HTR-8/SVneo (cell line): ENCODE results near the gene ADPRH.
"Not testable (repeated sequence)": the region's sequence is repeated elsewhere in the genome, so short reads cannot be mapped to it uniquely, and the experiment has no call there.

Experiments used
- DNase-seq: peaks from one replicate; pipeline ENCODE4 v3.0.0; 2011; ENCODE audit warnings: low spot score, mixed read lengths; ENCODE audit not compliant: insufficient read length
- FAIRE-seq: peaks from 2 replicates; lab custom pipeline; 2011; peaks lifted over from hg19 to GRCh38; lab: Jason Lieb, UNC

ADPRH gene

DNA sequence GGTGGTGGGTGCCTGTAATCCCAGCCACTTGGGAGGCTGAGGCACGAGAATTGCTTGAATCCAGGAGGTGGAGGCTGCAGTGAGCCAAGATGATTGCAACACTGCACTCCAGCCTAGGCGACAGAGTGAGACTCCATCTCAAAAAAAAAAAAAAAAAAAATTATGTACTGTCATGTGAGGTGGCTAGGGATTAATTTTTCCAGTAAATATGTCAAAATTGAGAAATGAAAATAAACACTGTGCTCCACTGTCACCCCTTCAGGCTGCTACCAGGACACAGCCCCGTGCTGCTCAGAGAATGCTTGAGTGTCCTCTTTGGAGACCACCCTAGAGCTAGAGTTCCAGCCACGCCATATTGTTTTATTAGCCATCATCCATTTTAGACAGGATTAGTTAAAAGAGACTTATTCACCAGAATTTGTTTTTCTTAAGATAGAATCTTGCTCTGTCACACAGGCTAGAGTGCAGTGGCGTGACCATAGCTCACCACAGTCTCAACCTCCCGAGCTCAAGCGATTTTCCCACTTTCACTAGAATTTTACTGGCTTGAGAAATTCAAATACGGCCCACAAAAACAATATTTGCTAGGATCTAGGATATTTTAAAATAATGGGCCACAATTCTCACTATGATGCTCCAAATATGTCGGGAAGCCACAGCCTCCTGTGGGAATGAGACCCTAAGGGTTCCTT, 20.5 kb upstream of the ADPRH start:
- no peak for FAIRE-seq
- no peak for DNase-seq

DNA sequence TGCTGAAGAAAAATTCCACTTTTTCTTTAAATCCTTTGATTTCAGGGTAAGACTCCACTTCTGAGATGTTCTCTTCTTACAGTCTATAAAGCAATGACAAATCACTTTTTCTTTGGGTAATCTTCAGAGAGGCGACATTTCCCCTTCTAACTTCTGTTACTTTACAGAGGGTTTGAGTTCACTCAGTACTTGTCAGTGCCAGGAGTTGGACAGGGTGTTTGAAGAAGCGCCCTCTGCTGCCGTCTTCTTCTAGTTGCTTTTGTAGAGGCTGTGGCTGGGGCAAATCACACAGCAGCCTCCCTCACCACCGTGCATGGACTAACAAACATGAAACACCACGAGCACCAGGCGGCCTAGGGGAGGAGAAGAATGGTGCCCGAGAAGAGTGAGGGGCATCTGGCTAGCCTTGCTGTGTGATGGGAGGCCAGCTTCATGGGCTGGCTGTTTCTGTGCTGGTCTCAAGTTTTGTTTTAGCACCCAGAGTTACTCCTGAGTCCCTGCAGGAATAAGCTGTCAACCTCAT, 19.8 kb upstream of the ADPRH start, which contains the start of gene CD80:
Gene CD80, minus strand, starts transcription at position 174 of the 523 bp plus-strand sequence. CDS start 1,886 bp downstream, outside the sequence.
- DNase-seq = peak; percentile 33
- FAIRE-seq = peak; percentile 49

DNA sequence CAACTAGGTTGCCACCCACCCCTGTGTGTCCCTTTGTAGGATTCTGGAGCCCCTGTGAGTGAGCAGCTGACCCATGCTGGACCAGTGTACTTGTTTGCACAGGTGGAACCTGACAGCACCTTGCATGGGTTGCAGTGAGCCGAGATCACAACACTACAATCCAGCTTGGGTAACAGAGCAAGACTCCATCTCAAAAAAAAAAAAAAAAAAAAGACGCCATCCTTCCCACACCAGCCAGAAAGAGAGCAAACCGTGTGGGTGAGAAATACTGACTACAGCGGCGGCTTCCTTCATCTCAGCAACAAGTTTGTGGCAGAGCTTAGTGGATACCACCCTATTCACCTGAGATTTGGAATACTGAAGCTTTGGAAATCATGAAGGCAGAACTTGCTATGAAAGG, 19.1 kb upstream of the ADPRH start:
- DNase-seq (no peak), FAIRE-seq (no peak)

DNA sequence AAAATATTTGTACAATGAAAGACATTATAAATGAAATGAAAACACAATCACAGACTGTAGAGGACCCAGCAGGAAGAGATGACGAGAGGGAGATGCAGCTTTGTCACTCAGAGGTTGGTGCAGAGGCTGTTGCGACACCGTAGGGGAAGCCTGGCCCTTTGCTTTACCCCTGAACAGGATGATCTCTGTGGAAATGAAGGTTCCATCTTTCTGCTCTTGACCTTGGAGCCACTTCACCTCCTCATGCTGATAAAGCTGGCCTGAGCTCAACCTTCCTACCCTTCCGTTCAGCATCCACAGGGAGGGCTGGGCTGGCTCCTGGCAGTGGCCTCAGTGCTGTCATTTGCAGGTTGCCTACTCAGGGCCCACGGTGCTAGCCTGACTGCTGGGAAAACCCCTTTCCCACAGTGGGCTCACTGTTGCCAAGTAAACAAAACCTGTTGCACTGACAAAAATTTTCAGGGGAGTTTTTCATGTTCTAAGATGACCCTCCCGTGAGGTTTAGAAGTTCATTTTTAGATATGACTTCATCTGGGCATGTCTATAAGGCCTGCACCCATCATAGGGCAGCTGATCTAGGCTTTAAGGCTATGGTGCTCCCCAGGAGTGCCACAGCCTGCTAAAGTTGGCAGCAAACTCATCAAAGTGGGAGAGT, 16.9 kb upstream of the ADPRH start:
- FAIRE-seq = no peak
- DNase-seq = no peak

DNA sequence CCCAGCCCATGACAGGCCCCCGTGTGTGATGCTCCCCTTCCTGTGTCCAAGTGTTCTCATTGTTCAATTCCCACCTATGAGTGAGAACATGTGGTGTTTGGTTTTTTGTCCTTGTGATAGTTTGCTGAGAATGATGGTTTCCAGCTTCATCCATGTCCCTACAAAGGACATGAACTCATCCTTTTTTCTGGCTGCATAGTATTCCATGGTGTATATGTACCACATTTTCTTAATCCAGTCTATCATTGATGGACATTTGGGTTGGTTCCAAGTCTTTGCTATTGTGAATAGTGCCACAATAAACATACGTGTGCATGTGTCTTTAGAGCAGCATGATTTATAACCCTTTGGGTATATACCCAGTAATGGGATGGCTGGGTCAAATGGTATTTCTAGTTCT, 16.0 kb upstream of the ADPRH start:
- not testable (repeated sequence) for FAIRE-seq, DNase-seq

DNA sequence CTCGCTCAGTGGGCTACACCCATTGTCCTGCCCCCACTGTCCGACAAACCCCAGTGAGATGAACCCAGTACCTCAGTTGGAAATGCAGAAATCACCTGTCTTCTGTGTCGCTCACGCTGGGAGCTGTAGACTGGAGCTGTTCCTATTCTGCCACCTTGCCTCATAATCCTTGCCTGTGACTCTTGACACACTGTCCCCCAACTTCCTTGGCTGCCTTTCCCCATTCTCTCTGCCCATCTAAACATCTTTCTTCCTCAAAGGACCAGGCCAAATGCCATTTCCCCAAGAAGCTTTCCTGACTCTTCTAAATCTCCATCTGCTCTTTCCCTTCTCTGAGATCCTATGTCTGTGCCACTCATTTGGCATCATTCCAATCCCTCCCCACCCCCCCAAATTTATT, 10.1 kb upstream of the ADPRH start:
- no peak for FAIRE-seq
- no peak for DNase-seq

DNA sequence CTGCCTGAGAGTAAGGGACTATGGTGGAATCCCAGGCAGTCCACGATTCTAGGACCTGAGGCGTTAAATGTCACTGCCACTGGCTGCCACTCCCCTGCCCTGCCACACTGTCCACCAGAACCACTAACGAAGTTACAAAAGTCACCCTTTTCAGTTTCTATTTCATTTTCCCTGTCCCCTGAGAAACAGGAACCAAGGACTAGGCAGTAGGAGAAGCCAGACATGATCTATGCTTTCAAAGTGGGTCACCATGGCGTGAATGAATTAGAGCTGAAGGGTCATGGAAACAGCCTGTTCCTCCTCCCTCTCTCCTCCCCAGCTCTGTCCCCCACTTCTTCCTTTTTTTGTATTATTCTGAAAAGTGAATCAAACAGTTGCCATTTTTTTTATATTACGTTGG, 9.1 kb upstream of the ADPRH start:
- FAIRE-seq (no peak), DNase-seq (no peak)

DNA sequence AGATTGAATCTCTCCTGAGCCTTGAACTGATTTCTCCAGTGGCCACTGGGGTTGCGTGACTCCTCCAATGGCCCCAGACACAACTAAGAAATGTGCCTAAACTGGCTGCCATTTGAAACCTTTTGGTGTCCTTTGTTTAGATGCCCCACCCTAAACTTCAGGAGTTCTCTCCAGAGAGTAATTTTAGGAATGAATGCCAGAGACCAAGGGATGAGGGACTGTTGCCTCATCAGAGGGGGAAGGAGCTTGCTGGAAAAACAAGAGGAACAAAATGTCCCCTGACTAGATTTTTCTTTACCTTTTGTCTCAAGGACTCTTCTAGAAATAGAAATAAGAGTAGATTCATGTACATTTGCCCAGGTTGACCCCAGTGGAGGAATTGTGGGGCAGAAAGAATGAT, 8.1 kb upstream of the ADPRH start:
- DNase-seq = no peak
- FAIRE-seq = no peak

DNA sequence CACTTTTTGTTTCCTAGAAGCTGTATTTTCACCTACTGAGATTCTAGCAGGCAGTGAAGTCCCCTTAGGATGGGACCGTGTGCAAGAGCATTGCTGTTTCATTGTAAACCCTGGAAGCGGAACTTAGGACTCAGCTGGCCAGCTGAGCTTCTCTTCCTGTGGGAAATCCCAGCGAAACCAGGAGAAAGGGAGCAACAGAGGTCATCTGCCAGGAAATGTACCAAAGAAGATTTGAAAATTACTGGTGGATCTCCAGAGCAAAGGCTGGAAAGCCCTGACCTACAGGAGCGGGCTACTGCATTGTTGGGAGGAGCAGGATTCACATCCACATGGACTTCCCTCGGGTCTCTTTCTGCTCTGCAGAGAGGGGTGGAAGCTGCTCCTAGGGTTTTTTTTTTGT, 7.6 kb upstream of the ADPRH start:
- DNase-seq (no peak), FAIRE-seq (no peak)

DNA sequence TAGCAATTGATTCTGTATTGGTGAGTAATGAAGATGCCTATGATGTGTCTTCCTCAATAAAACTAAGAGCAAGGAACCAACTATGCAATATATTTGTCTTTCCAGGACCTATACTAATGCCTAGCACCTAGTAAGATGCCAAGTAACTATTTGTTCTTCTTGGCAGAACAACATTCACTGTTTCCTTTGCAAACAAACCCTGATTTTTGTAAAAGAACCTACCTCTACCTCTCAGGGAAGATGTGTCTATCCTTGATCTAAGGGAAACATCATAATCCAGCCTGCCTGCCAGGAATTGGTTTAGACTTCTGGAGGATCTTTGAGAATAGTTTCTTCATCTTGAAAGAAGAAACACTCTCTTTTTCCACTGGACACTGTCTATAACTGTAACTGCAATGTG, 3.8 kb upstream of the ADPRH start:
- FAIRE-seq (no peak), DNase-seq (no peak)

DNA sequence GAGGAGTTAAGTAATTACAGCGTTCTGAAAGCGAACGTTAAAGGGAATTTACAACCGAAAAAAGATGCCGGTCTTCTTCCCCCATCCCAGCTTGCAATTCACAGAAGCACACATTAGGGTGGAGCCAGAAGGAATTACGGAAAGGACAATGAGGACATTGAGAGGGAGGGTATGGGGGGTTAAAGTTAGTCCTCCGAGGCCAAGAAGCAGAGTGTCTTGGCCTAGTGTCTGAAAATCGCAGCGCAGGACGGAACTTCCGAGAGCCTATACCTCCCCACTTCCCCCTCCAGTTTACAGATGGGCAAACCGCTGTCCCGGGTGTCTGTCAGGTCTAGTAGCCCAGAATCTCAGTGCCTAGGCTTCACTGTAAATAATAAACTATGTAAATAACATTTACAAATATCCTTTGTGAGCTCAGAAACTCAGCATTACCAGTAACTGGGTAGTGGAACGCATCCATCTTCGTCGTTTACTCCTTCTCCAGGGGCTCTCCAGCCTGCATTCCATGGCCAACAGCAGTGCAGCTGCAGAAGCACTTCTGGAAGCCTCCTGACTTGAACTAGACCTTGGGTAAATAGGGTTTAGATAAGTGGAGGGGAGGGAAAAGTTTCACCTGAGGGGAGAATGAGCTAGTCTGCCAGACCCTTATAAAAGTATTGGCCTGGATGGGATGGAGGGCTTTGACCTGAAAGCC, 922 bp downstream of the ADPRH start:
- FAIRE-seq = no peak
- DNase-seq = no peak

DNA sequence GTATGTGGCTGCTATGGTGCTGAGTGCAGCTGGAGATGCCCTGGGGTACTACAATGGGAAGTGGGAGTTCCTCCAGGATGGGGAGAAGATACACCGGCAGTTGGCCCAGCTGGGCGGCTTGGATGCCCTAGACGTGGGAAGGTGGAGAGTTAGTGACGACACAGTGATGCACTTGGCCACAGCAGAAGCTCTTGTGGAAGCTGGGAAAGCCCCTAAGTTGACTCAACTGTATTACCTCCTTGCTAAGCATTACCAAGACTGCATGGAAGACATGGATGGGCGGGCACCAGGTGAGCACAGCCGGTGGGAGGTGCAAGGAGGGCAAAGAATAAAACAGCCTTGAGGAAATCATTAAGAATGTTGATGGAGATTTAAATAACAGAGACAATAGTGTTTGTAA, 2.9 kb downstream of the ADPRH start:
- DNase-seq = no peak

DNA sequence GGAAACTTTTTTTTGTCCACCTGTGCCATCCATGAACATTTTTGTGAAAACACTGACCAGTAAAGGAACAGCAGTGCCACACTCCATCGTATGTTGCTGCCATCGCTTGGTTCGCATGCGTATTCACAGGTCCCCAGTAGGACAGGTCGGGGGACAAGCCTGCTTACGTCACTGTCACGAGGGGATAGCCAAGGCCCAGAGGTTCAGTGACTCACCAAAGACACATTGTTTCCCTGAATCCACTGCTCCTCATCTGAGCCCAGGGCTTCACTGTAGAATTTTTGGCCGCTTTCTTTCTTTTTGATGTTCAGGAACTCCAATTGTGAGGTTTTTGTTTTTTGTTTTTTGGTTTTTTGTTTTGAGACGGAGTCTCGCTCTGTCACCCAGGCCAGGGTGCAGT, 5.9 kb downstream of the ADPRH start:
- FAIRE-seq (no peak), DNase-seq (no peak)

More for the DNA sequence above, 2.9 kb downstream of the ADPRH start:
- no peak for FAIRE-seq

DNA sequence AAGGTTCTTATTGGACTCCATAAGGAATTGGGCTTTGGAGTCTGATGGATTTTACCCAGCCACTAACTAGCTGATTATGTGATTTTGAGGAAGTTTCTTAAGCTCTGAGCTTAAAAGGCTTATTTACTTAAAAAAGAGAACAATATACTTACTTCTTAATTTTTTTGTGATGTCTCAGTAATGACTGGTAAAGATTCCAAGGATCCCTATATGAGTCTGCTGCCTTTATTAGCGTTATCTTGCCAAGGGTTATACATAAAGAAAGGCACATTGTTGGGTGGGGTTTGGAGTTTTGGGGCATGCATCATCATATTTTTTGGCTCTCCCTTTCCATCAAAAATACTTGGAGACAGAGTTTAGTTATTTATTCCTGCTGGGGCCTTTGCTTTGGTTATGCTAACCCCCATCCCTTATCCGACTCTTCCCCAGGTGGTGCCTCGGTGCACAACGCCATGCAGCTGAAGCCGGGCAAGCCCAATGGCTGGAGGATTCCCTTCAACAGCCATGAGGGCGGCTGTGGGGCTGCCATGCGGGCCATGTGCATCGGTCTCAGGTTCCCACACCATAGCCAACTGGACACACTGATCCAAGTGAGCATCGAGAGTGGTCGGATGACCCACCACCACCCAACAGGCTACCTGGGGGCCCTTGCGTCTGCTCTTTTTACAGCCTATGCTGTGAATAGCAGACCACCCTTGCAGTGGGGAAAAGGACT, 6.7 kb downstream of the ADPRH start:
- FAIRE-seq = no peak
- DNase-seq = no peak

DNA sequence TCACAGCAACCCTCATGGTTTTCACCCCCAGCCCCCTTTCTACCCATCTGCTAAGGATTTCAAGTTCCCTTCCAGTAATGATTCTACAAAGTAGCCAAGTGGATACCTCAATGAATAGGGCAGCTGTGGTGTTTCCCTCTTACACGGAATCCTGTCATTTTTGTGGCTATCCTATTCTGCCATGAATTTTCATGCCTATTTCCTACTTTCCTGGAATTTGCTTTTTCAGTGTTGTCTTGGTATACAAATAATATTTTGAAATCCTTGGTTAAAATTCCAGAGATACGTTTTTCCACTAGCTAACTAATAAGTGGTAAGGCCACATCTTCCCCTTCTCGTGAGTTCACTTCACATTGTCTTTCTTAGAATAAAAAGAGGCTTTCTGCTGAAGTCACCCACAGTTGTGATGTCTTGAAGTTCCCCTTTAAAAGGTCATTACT, 7.5 kb downstream of the ADPRH start:
- no peak for DNase-seq
- no peak for FAIRE-seq

DNA sequence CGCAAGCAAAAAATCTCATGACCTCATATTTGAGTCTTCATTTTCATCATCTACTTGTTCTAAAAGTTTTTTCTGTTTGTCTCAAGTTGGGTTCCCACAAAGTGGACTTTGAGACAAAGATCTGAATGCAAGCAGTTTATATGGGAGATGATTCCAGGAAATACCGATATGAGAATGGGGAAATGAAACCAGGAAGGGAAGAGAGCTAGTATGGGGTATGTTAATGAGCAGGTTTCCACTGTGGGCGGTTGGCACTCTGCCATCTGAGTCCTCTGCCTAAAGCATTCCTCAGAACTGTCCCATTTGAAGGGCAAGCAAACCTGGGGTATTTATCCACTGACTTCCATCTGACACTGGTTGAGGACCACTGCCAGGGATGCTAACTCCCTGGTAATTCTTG, 8.8 kb downstream of the ADPRH start:
- no peak for DNase-seq
- FAIRE-seq = no peak

DNA sequence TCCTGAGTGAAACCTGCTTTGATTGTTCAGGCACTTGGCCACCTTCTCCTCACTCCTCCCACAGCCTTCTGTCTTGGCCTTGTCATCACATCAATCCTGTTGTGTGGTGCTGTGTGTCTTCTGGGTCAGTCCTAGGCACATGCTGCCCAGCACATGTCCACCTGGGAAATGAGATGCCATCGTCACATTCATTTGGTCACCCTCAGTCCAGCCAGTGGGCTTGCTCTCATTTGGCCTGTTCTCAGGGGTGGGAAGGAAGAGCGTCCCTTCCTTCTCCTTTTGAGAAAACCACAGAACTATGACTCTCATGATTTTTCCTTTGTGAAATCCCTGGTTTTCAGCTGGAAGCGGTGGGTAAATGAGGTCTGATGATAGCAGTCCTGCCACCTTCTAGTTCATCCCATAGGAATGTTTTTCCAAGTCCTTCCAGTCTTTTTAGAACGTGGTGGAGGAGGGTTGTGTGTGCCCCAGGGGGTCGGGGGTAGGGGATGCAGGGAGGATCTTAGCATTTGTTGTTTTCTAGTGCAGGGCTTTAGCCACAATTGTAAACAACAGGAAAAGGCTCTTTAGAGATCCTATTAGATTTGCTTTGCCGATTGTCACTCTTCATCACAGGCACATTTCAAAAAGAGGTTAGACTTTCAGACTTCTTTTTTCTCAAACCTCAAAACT, 9.9 kb downstream of the ADPRH start:
- peak; percentile 51 for FAIRE-seq
- DNase-seq = no peak

DNA sequence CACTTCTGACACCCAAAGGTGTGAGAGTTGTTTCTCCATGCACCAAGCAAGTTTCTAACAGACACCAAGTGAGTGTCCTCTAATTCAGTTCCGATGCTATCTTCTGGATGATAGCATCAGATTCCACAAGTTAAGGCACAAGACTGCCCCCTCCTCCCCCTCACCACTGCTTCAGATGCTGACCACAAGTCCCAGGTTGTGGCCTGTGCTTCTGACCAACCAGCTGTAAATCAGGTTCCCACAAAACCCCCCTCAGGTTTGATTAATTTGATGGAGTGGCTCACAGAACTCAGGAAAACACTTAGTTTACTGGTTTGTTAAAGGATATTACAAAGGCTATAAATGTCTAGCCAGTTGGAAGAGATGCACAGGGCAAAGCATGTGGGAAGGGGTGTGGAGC, 11.4 kb downstream of the ADPRH start:
- FAIRE-seq = no peak
- DNase-seq = no peak

DNA sequence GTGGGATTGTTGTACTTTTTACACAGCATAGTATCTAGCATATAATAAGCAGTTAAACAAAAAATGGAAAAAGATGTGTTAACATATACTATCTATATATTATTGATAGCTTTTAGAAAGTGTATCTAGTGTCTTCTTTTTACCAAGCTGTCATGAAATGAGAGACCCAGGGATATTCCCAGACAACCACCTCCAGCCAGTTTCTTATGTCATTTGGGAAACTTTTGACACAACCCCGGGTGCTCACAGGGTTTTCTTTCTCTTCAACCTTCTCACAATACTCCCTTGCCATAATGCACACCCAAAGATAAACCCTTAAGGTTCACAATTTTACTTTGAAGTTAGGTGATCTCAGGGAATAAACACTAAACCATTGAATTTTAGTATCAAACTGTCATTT, 13.6 kb downstream of the ADPRH start:
- no peak for DNase-seq
- no peak for FAIRE-seq

DNA sequence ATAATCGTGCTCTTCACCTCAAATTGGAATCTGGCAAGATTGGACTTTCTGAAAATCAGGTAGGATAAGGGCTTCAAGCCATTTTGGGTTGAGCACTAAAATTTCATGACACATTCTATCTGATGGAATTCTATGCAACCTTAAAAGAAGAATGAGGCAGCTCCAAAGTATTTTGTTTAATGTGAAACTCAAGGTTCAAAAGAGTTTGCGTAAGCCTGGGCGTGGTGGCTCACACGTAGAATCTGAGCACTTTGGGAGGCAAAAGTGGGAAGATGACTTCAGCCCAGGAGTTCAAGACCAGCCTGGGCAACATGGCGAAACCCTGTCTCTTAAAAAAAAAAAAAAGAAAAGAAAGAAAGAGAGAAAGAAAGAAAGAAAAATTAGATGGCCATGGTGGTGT, 14.8 kb downstream of the ADPRH start:
- FAIRE-seq (no peak), DNase-seq (no peak)
